GM18526 (cell line): ENCODE data around the gene TM4SF5.

Source experiments
- POLR2A ChIP-seq: IDR thresholded peaks from 3 replicates; pipeline ENCODE4 v1.6.1; 2011; ENCODE audit not compliant: insufficient read length; ENCODE audit errors: extremely low read depth

The TM4SF5 gene

GRCh38 chr17:4777969-4778760, 6.5 kb downstream of the TM4SF5 start:
- no peak for TF ChIP-seq POLR2A

GRCh38 chr17:4780325-4780955, 8.8 kb downstream of the TM4SF5 start:
- TF ChIP-seq POLR2A, result no peak

GRCh38 chr17:4782652-4783051, 11.0 kb downstream of the TM4SF5 start:
- TF ChIP-seq POLR2A, result no peak

- TF ChIP-seq POLR2A, result no peak
Observed at GRCh38 chr17:4785311-4786105, 13.8 kb downstream of the TM4SF5 start.

- no peak for TF ChIP-seq POLR2A
Observed at GRCh38 chr17:4786106-4786511, 14.4 kb downstream of the TM4SF5 start, which contains the start of gene VMO1. VMO1 (minus strand) TSS chr17:4786364; CDS start chr17:4786352, 12 bp downstream.

GRCh38 chr17:4786516-4786915, 14.8 kb downstream of the TM4SF5 start:
- no peak for TF ChIP-seq POLR2A

GRCh38 chr17:4788159-4788806, 16.6 kb downstream of the TM4SF5 start:
- TF ChIP-seq POLR2A, result no peak

GRCh38 chr17:4788807-4789700, 17.4 kb downstream of the TM4SF5 start, which contains the start of gene GLTPD2:
GLTPD2 (plus strand) TSS chr17:4788964; CDS start chr17:4789012, 48 bp downstream.
- TF ChIP-seq POLR2A, result no peak

- TF ChIP-seq POLR2A, result no peak
Observed at GRCh38 chr17:4789701-4789950, 17.9 kb downstream of the TM4SF5 start.

- TF ChIP-seq POLR2A, result peak; percentile 52
Observed at GRCh38 chr17:4789951-4790704, 18.4 kb downstream of the TM4SF5 start.

GRCh38 chr17:4790705-4791088, 19.0 kb downstream of the TM4SF5 start:
- TF ChIP-seq POLR2A, result no peak

GRCh38 chr17:4795168-4795567, 23.5 kb downstream of the TM4SF5 start:
- no peak for TF ChIP-seq POLR2A

- no peak for TF ChIP-seq POLR2A
Observed at GRCh38 chr17:4796552-4796920, 24.9 kb downstream of the TM4SF5 start.
